Mesenchymal stem cell (in vitro differentiated cells and primary cell): Measurements from ENCODE around the gene COASY.

Source experiments
- DNase-seq: peaks from one replicate; pipeline ENCODE4 v3.0.0-alpha.2; 2013
- H2AFZ ChIP-seq: one replicate; pipeline ENCODE4 v1.6.1; 2013; ENCODE audit warnings: low read depth, mild to moderate bottlenecking, control low read depth, inconsistent platforms, low read length, moderate library complexity
- H2AK5ac ChIP-seq: 2 replicates; pipeline ENCODE4 v1.6.1; 2013; ENCODE audit warnings: low read length, moderate library complexity, mild to moderate bottlenecking, inconsistent platforms; ENCODE audit not compliant: severe bottlenecking
- H2BK120ac ChIP-seq: one replicate; pipeline ENCODE4 v1.6.1; 2013; ENCODE audit warnings: low read depth, mild to moderate bottlenecking, inconsistent platforms, low read length, moderate library complexity
- H2BK12ac ChIP-seq, 2 experiments: one replicate each; pipeline ENCODE4 v1.6.1; 2013; ENCODE audit warnings: inconsistent platforms in 2 of 2, low read length in 2 of 2, mild to moderate bottlenecking in 2 of 2, moderate library complexity in 2 of 2, control low read depth in 1 of 2
- H2BK15ac ChIP-seq: one replicate; pipeline ENCODE4 v1.6.1; 2013; ENCODE audit warnings: mild to moderate bottlenecking, low read depth, inconsistent platforms; ENCODE audit not compliant: poor library complexity, severe bottlenecking
- H2BK5ac ChIP-seq: 2 replicates; pipeline ENCODE4 v1.6.1; 2013; ENCODE audit warnings: low read depth, mild to moderate bottlenecking, low read length, control low read depth, inconsistent platforms; ENCODE audit not compliant: poor library complexity, severe bottlenecking
- H3K14ac ChIP-seq, 2 experiments: one replicate each; pipeline ENCODE4 v1.6.1; 2013; ENCODE audit warnings: inconsistent platforms in 2 of 2, low read length in 2 of 2, control low read depth in 1 of 2, mild to moderate bottlenecking in 1 of 2, moderate library complexity in 1 of 2
- H3K18ac ChIP-seq, 2 experiments: one replicate each; pipeline ENCODE4 v1.6.1; 2013; ENCODE audit warnings: inconsistent platforms in 2 of 2, low read length in 2 of 2, control low read depth in 1 of 2, low read depth in 1 of 2, mild to moderate bottlenecking in 1 of 2
- H3K23ac ChIP-seq, 2 experiments: one replicate each; pipeline ENCODE4 v1.6.1; 2013; ENCODE audit warnings: inconsistent platforms in 2 of 2, low read length in 2 of 2, mild to moderate bottlenecking in 2 of 2, moderate library complexity in 2 of 2, control low read depth in 1 of 2
- H3K27ac ChIP-seq: 2 replicates; pipeline ENCODE4 v1.5.1; 2013; ENCODE audit warnings: mild to moderate bottlenecking, moderate library complexity, low read length, control low read depth, inconsistent platforms; ENCODE audit not compliant: poor library complexity, severe bottlenecking
- H3K27me3 ChIP-seq, 2 experiments: 2 replicates each; pipeline versions ENCODE4 v1.6.1 to v1.7.0; 2013; ENCODE audit warnings: low read length in 2 of 2, mild to moderate bottlenecking in 2 of 2, moderate library complexity in 2 of 2, control low read depth in 1 of 2, inconsistent platforms in 1 of 2; ENCODE audit not compliant: control insufficient read depth in 1 of 2, insufficient read depth in 1 of 2
- H3K36me3 ChIP-seq, 2 experiments: 2 replicates each; pipeline versions ENCODE4 v1.6.1 to v1.7.0; 2013; ENCODE audit warnings: low read length in 2 of 2, control low read depth in 1 of 2, inconsistent platforms in 1 of 2, low read depth in 1 of 2, mild to moderate bottlenecking in 1 of 2; ENCODE audit not compliant: insufficient read depth in 2 of 2, control insufficient read depth in 1 of 2
- H3K4ac ChIP-seq, 2 experiments: one replicate each; pipeline ENCODE4 v1.6.1; 2013; ENCODE audit warnings: inconsistent platforms in 2 of 2, low read length in 2 of 2, mild to moderate bottlenecking in 2 of 2, moderate library complexity in 2 of 2, control low read depth in 1 of 2, low read depth in 1 of 2
- H3K4me1 ChIP-seq: 2 replicates; pipeline ENCODE4 v1.6.1; 2013; ENCODE audit warnings: low read depth, low read length, control low read depth; ENCODE audit not compliant: control insufficient read depth, insufficient read depth
- H3K4me2 ChIP-seq: 2 replicates; pipeline ENCODE4 v1.6.1; 2013; ENCODE audit warnings: low read length, mild to moderate bottlenecking, inconsistent platforms; ENCODE audit not compliant: poor library complexity, severe bottlenecking
- H3K4me3 ChIP-seq, 2 experiments: 2 replicates each; pipeline versions ENCODE4 v1.5.1 to v1.7.0; 2013; ENCODE audit warnings: low read length in 2 of 2, mild to moderate bottlenecking in 2 of 2, control low read depth in 1 of 2, low read depth in 1 of 2; ENCODE audit not compliant: insufficient read depth in 1 of 2
- H3K79me1 ChIP-seq: replicated peaks from 2 replicates; pipeline ENCODE4 v1.6.1; 2013; ENCODE audit warnings: mild to moderate bottlenecking, control low read depth, low read length, inconsistent platforms; ENCODE audit not compliant: poor library complexity, severe bottlenecking
- H3K9ac ChIP-seq: 2 replicates; pipeline ENCODE4 v1.7.0; 2013; ENCODE audit warnings: mild to moderate bottlenecking, low read length, moderate library complexity
- H3K9me3 ChIP-seq: 2 replicates; pipeline ENCODE4 v1.7.0; 2013; ENCODE audit warnings: mild to moderate bottlenecking, low read length; ENCODE audit not compliant: control insufficient read depth
- H4K8ac ChIP-seq: one replicate; pipeline ENCODE4 v1.6.1; 2013; ENCODE audit warnings: inconsistent platforms, mild to moderate bottlenecking, low read length, moderate library complexity
- H4K91ac ChIP-seq: one replicate; pipeline ENCODE4 v1.6.1; 2013; ENCODE audit warnings: mild to moderate bottlenecking, low read length, inconsistent platforms
- WGBS: methylation state at CpG from one replicate; pipeline ENCODE4 v1.1.7; 2013; ENCODE audit warnings: mixed read lengths; 5-methylcytosine and 5-hydroxymethylcytosine counted together

The COASY gene

DNA sequence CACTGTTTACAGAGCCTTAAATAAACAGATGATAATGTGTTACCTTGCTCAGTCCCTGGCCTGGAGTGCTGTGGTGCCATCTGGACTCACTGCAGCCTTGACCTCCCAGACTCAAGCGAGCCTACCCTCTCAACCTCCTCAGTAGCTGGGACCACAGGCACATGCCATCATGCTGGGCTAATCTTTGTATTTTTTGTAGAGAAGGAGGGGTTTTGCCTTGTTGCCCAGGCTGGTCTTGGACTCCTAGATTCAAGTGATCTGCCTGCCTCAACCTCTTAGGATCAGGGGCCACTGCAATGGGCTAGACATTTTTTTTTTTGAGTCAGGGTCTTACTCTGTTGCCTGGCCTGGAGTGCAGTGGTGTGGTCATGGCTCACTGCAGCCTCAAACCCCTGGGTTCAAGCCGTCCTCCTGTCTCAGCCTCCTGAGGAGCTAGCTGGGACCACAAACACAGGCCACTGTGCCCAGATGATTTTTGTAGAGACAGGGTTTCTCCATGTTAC lies 30.9 kb upstream of the COASY start:
- Histone ChIP-seq H3K36me3 (no peaks in the 10 kb centered on the region), H3K79me1 (no peaks in the 10 kb centered on the region), H2BK120ac (no peak overlapping the region), H2BK5ac (no peak overlapping the region), H3K4me3 (peak overlapping the region in 1 of 2 experiments; percentile 8), H4K8ac (no peak overlapping the region), H2BK15ac (no peak overlapping the region), H3K18ac (peak overlapping the region; percentile 33 to 97), H3K4ac (peak overlapping the region; percentile 39 to 88), H3K14ac (peak overlapping the region in 1 of 2 experiments; percentile 35), H3K27ac (no peak overlapping the region), H2AK5ac (peak overlapping the region; percentile 35), H2AFZ (no peak overlapping the region), H3K27me3 (no peaks in the 10 kb centered on the region), H4K91ac (peak overlapping the region; percentile 44), H3K9me3 (no peaks in the 10 kb centered on the region), H2BK12ac (peak overlapping the region in 1 of 2 experiments; percentile 94), H3K4me1 (peaks cover 11% of the 10 kb centered on the region), H3K23ac (no peak overlapping the region), H3K4me2 (no peak overlapping the region), H3K9ac (no peak overlapping the region)
- DNase-seq: peak; percentile 47
- 96% methylated on average over 1 of the region's 2 CpGs for WGBS

DNA sequence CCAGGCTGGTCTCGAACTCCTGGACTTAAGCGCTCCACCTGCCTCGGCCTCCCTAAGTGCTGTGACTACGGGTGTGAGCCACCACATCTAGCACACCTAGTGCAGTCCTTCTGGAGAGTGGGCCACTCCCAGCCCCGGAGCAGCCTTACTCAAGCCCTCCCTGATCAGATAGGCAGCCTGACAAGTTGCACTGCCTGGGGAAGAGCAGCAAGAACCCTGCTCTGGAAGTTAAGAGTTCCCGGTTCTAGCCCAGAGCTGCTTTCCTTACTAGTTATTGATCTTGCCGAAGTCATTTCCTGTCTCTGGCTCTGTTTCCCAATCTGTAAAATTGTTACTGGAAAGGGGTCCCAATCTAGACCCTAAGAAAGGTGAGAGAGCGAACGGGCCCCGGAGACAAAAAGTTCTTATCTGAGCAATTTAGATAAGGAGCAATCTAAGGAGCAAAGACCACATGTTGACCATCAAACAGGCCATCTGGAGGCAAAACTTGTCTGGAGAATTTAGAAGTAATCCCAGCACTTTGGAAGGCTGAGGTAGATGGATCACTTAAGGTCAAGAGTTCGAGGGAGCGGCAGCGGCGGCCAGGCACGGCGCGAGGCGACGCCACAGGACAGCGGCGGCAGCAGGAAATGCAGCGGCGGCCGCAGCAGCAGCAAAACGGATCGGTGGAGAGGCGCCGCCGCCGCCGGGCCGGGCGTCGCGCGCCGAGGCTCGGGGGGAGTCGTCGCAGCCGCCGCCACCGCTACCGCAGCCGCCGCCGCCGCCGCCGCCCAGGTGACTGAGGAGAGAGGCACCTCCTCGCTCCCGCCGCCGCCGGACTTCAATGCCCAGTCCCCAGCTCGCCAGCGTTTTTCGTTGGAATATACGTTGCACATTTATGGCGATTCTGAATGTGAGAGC lies 30.2 kb upstream of the COASY start:
- peak overlapping the region in 1 of 2 experiments; percentile 66 for H3K23ac ChIP-seq
- peak overlapping the region in 1 of 2 experiments; percentile 94 for H2BK12ac ChIP-seq
- H3K14ac ChIP-seq: peak overlapping the region in 1 of 2 experiments; percentile 35
- peak overlapping the region; percentile 67 for H3K4me2 ChIP-seq
- H3K36me3 ChIP-seq: no peaks in the 10 kb centered on the region
- no peaks in the 10 kb centered on the region for H3K9me3 ChIP-seq
- DNase-seq: peak; percentile 74
- H4K8ac ChIP-seq: peak overlapping the region; percentile 86
- peak overlapping the region; percentile 93 for H4K91ac ChIP-seq
- H3K79me1 ChIP-seq: no peaks in the 10 kb centered on the region
- 9% methylated on average over 57 of the region's 60 CpGs for WGBS
- no peak overlapping the region for H2AK5ac ChIP-seq
- no peak overlapping the region for H2BK15ac ChIP-seq
- H3K27ac ChIP-seq: no peak overlapping the region
- no peaks in the 10 kb centered on the region for H3K27me3 ChIP-seq
- H2BK5ac ChIP-seq: no peak overlapping the region
- H3K4me1 ChIP-seq: peaks cover 11% of the 10 kb centered on the region
- peak overlapping the region; percentile 81 to 88 for H3K4ac ChIP-seq
- H3K4me3 ChIP-seq: peak overlapping the region; percentile 55 to 72
- peak overlapping the region; percentile 73 for H2BK120ac ChIP-seq
- H3K9ac ChIP-seq: peak overlapping the region; percentile 80
- peak overlapping the region; percentile 88 to 97 for H3K18ac ChIP-seq
- peak overlapping the region; percentile 49 for H2AFZ ChIP-seq

DNA sequence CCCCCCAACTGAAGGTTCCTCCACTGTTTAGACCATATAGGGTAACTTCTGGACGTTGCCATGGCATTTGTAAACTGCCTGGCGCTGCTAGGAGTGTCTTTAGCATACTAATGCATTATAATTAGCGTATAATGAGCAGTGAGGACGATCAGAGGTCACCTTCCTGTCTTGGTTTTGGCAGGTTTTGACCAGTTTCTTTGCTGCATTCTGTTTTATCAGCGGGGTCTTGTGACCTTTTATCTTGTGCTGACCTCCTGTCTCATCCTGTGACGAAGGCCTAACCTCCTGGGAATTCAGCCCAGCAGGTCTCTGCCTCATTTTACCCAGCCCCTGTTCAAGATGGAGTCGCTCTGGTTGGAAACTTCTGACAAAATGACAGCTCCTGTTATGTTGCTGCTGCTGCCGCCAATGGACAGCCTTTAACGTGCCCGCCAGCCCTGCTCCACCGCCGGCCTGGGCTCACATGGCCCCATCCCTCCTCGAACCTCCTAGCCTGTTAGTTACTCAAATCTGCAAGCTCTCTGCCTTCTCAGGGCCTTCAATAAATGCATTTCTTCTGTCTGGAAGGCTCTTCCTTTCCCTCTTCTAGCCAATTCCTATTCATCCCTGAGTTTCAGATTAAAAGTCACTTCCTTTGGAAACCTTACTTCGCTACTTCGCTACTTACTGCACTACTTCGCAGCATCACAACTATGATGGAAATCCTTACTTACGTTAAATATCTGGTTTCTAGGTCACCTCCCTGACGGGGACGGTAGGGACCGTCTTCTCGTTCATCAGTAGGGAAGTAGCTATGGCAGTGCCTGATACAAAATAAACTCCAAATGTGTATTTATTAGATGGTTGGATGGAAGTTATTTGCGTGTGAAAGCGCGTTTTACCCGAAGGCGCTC lies 26.5 kb upstream of the COASY start:
- Histone ChIP-seq H3K4me1 (peaks cover 23% of the 10 kb centered on the region), H3K36me3 (peaks cover 20 to 24% of the 10 kb centered on the region in 2 experiments), H3K18ac (peak overlapping the region; percentile 12 to 96), H2AFZ (peak overlapping the region; percentile 37), H3K4me3 (peak overlapping the region; percentile 54 to 95), H3K14ac (peak overlapping the region in 1 of 2 experiments; percentile 66), H3K4ac (peak overlapping the region; percentile 79 to 99), H3K27ac (peak overlapping the region; percentile 31), H3K27me3 (no peaks in the 10 kb centered on the region), H2AK5ac (peak overlapping the region; percentile 60), H2BK15ac (no peak overlapping the region), H3K79me1 (peaks cover 13% of the 10 kb centered on the region), H4K8ac (peak overlapping the region; percentile 53), H2BK5ac (no peak overlapping the region), H4K91ac (peak overlapping the region; percentile 71), H3K4me2 (peak overlapping the region; percentile 88), H3K9me3 (no peaks in the 10 kb centered on the region), H2BK12ac (peak overlapping the region; percentile 4 to 98), H3K9ac (peak overlapping the region; percentile 92), H2BK120ac (peak overlapping the region; percentile 36), H3K23ac (peak overlapping the region in 1 of 2 experiments; percentile 73)
- 57% methylated on average over 26 of the region's 26 CpGs for WGBS
- DNase-seq: no peak
